HepG2 (cell line): ENCODE results near the gene FGGY. TPM values are rescaled to one million over a fixed set of nuclear protein-coding genes. Genes with fewer than 3 reads are reported as not detected.

Experiments used
- CHCHD3 ChIP-seq: sonication (generic); formaldehyde crosslinking; IDR thresholded peaks from 2 replicates; pipeline ENCODE4 v1.8.0; 2022; ENCODE audit warnings: mild to moderate bottlenecking, missing genetic modification reagents, moderate library complexity
- GTF3A ChIP-seq: sonication (generic); formaldehyde crosslinking; conservative IDR thresholded peaks from 2 replicates; pipeline ENCODE4 v1.4.0; 2020; ENCODE audit warnings: mild to moderate bottlenecking, missing genetic modification reagents
- HNRNPLL ChIP-seq: fragments of 200-400 bp; formaldehyde crosslinking; IDR thresholded peaks from 2 replicates; pipeline ENCODE4 v1.6.1; 2017; ENCODE audit warnings: mild to moderate bottlenecking, low read depth, low read length; ENCODE audit not compliant: poor library complexity, severe bottlenecking
- JDP2 ChIP-seq: sonication (generic); formaldehyde crosslinking; IDR thresholded peaks from 2 replicates; pipeline ENCODE4 v1.8.1; 2022; ENCODE audit warnings: missing genetic modification reagents, borderline replicate concordance
- KAT8 ChIP-seq: IDR thresholded peaks from 2 replicates; pipeline ENCODE4 v1.6.1; 2016; ENCODE audit warnings: missing genetic modification reagents, missing compliant biosample characterization
- MED1 ChIP-seq: sonication (generic); formaldehyde crosslinking; IDR thresholded peaks from 2 replicates; pipeline ENCODE4 v1.4.0; 2020; ENCODE audit warnings: missing genetic modification reagents
- MIER3 ChIP-seq: IDR thresholded peaks from 2 replicates; pipeline ENCODE4 v1.6.1; 2016; ENCODE audit warnings: missing compliant biosample characterization, borderline replicate concordance
- NCOR1 ChIP-seq: fragments of 200-600 bp; sonication (generic); IDR thresholded peaks from 2 replicates; pipeline ENCODE4 v1.7.0; 2017; ENCODE audit warnings: antibody characterized with exemption, low read length, borderline replicate concordance
- PITX1 ChIP-seq: sonication (generic); formaldehyde crosslinking; IDR thresholded peaks from 2 replicates; pipeline ENCODE4 v1.5.1; 2020; ENCODE audit warnings: mild to moderate bottlenecking, missing genetic modification reagents
- POGZ ChIP-seq: sonication (generic); formaldehyde crosslinking; IDR thresholded peaks from 2 replicates; pipeline ENCODE4 v1.4.0; 2020; ENCODE audit warnings: mild to moderate bottlenecking, missing genetic modification reagents
- RBFOX2 ChIP-seq: fragments of 200-400 bp; formaldehyde crosslinking; IDR thresholded peaks from 2 replicates; pipeline ENCODE4 v1.6.1; 2017; ENCODE audit warnings: low read depth, mild to moderate bottlenecking, low read length
- SKI ChIP-seq: fragments of 450-650 bp; IDR thresholded peaks from one replicate; pipeline ENCODE4 v1.6.1; 2018; ENCODE audit warnings: mild to moderate bottlenecking; ENCODE audit not compliant: partially characterized antibody
- SOX5 ChIP-seq: IDR thresholded peaks from 2 replicates; pipeline ENCODE4 v1.6.1; 2016; ENCODE audit warnings: borderline replicate concordance
- SRF ChIP-seq: IDR thresholded peaks from 2 replicates; pipeline ENCODE4 v1.6.1; 2011; ENCODE audit warnings: mild to moderate bottlenecking, low read depth, low read length, moderate library complexity
- TMF1 ChIP-seq: sonication (generic); formaldehyde crosslinking; IDR thresholded peaks from 2 replicates; pipeline ENCODE4 v1.8.1; 2022; ENCODE audit warnings: low read depth, missing genetic modification reagents
- ZBTB20 ChIP-seq: sonication (generic); formaldehyde crosslinking; IDR thresholded peaks from 2 replicates; pipeline ENCODE4 v1.8.1; 2023; ENCODE audit warnings: missing genetic modification reagents, low read depth, mild to moderate bottlenecking, borderline replicate concordance
- ZNF124 ChIP-seq: sonication (generic); formaldehyde crosslinking; IDR thresholded peaks from 2 replicates; pipeline ENCODE4 v1.4.0; 2020; ENCODE audit warnings: missing genetic modification reagents
- ZNF337 ChIP-seq: sonication (generic); formaldehyde crosslinking; IDR thresholded peaks from 2 replicates; pipeline ENCODE4 v1.5.1; 2020; ENCODE audit warnings: missing genetic modification reagents, low read depth, mild to moderate bottlenecking, borderline replicate concordance
- ZNF432 ChIP-seq: sonication (generic); formaldehyde crosslinking; IDR thresholded peaks from 2 replicates; pipeline ENCODE4 v1.5.0; 2020; ENCODE audit warnings: missing genetic modification reagents, mild to moderate bottlenecking, borderline replicate concordance
- ZNF460 ChIP-seq: sonication (generic); formaldehyde crosslinking; IDR thresholded peaks from 2 replicates; pipeline ENCODE4 v1.5.1; 2020; ENCODE audit warnings: missing genetic modification reagents, mild to moderate bottlenecking, borderline replicate concordance
- ZNF629 ChIP-seq: sonication (generic); formaldehyde crosslinking; conservative IDR thresholded peaks from 2 replicates; pipeline ENCODE4 v1.5.0; 2020; ENCODE audit warnings: missing genetic modification reagents
- ZNF703 ChIP-seq: sonication (generic); formaldehyde crosslinking; IDR thresholded peaks from 2 replicates; pipeline ENCODE4 v1.5.1; 2020; ENCODE audit warnings: missing genetic modification reagents, mild to moderate bottlenecking, moderate library complexity, borderline replicate concordance
- ZNF713 ChIP-seq: sonication (generic); formaldehyde crosslinking; IDR thresholded peaks from 2 replicates; pipeline ENCODE4 v1.4.0; 2020; ENCODE audit warnings: mild to moderate bottlenecking, missing genetic modification reagents
- ZSCAN20 ChIP-seq: sonication (generic); formaldehyde crosslinking; IDR thresholded peaks from 2 replicates; pipeline ENCODE4 v1.4.0; 2020; ENCODE audit warnings: missing genetic modification reagents, mild to moderate bottlenecking, borderline replicate concordance
- polyA plus RNA-seq, 8 experiments: library from polyadenylated mRNA; depleted of rRNA in 3 of 8; stranded (reverse) in 7 of 8; unstranded in 1 of 8; fragments of >200 nt; fragmentation: Illumina TruSeq in 4 of 8; extraction: Trizol in 4 of 8; gene quantifications; 2 replicates each; pipeline versions ENCODE4 v1.2.1 to v1.2.3, GENCODE V29; 2011 to 2016; ENCODE audit warnings: low read depth in 4 of 8, missing spikeins in 1 of 8, mixed read lengths in 1 of 8; ENCODE audit not compliant: insufficient read depth in 1 of 8
- total RNA-seq, 5 experiments: library from RNA; depleted of rRNA; stranded (reverse); fragments of >200 nt; fragmentation: Illumina TruSeq; extraction: Trizol; gene quantifications; 2 replicates each; pipeline ENCODE4 v1.2.3, GENCODE V29; 2016; ENCODE audit warnings: low read depth in 1 of 5
- TF ChIP-seq, protein P1 (sequence below): sonication (generic); formaldehyde crosslinking; IDR thresholded peaks from 2 replicates; pipeline ENCODE4 v1.8.0; 2022; ENCODE audit warnings: mild to moderate bottlenecking, missing genetic modification reagents; ENCODE audit not compliant: insufficient replicate concordance
- TF ChIP-seq, protein P2 (sequence below): IDR thresholded peaks from 2 replicates; pipeline ENCODE4 v1.6.1; 2016; ENCODE audit warnings: missing genetic modification reagents, missing compliant biosample characterization
- TF ChIP-seq, protein P3 (sequence below): sonication (generic); formaldehyde crosslinking; IDR thresholded peaks from 2 replicates; pipeline ENCODE4 v1.5.0; 2020; ENCODE audit warnings: missing genetic modification reagents
- TF ChIP-seq, protein P4 (sequence below): sonication (generic); formaldehyde crosslinking; conservative IDR thresholded peaks from 2 replicates; pipeline ENCODE4 v1.4.0; 2020; ENCODE audit warnings: missing genetic modification reagents

FGGY gene
- total and polyA plus RNA-seq, 2 of the 13 experiments (the other 11 are each of a cell fraction or from before 2014, with no cell fraction given) = 15.7 to 27.5 TPM

DNA sequence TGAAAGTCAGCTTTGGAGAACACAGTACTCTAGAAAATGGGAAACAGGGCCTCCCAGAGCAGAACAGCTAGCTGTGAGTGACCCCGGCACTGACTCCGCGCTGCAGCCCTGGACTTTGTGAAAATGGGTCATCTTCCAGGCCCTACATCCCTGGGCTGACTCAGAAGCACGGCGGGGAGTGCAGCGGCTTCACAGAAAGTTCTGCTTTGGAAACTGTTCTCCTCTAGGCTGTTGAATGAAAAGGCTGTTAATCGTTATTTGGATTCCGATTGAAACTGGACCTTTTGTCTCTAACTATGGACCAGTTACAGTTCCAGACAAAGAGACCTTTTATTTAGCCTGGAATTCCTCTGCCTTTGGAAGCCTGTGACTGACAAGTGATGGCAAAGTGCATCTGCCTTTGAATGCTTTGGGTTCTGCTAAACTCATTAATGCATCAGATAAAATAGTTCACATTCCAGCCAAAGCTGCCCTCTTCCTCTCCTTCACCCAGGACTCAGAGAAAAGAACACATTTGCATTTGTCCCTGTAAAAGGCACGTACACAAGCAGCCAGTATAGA lies 372.9 kb downstream of the FGGY start (continued):
- TF ChIP-seq ZNF703 (CRISPR knock-in tag) (no peak), MIER3 (CRISPR knock-in tag) (0 out of 2 replicates have a peak, but pooled peaks have one; percentile 33), ZNF460 (CRISPR knock-in tag) (no peak), GTF3A (CRISPR knock-in tag) (no peak), MED1 (CRISPR knock-in tag) (peak; percentile 56), HNRNPLL (no peak), SRF (no peak), RBFOX2 (no peak), NCOR1 (0 out of 2 replicates have a peak, but pooled peaks have one; percentile 6), SKI (no peak), ZNF713 (CRISPR knock-in tag) (no peak), ZNF124 (CRISPR knock-in tag) (peak; percentile 75; the same call in 1 of the 2 replicates), KAT8 (CRISPR knock-in tag) (peak; percentile 41; the same call in 1 of the 2 replicates), SOX5 (CRISPR knock-in tag) (peak; percentile 84), TMF1 (CRISPR knock-in tag) (no peak), ZNF629 (CRISPR knock-in tag) (0 out of 2 replicates have a peak, but pooled peaks have one; percentile 42), ZBTB20 (CRISPR knock-in tag) (peak; percentile 27; the same call in 1 of the 2 replicates), PITX1 (CRISPR knock-in tag) (peak; percentile 24; the same call in 1 of the 2 replicates), ZNF432 (CRISPR knock-in tag) (no peak), JDP2 (CRISPR knock-in tag) (no peak), ZSCAN20 (CRISPR knock-in tag) (no peak), ZNF337 (CRISPR knock-in tag) (no peak), CHCHD3 (CRISPR knock-in tag) (no peak), POGZ (CRISPR knock-in tag) (peak; percentile 77; the same call in 1 of the 2 replicates)
- TF ChIP-seq, protein P1, sequence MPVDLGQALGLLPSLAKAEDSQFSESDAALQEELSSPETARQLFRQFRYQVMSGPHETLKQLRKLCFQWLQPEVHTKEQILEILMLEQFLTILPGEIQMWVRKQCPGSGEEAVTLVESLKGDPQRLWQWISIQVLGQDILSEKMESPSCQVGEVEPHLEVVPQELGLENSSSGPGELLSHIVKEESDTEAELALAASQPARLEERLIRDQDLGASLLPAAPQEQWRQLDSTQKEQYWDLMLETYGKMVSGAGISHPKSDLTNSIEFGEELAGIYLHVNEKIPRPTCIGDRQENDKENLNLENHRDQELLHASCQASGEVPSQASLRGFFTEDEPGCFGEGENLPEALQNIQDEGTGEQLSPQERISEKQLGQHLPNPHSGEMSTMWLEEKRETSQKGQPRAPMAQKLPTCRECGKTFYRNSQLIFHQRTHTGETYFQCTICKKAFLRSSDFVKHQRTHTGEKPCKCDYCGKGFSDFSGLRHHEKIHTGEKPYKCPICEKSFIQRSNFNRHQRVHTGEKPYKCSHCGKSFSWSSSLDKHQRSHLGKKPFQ (CRISPR knock-in tag) = no peak
- TF ChIP-seq, protein P2, sequence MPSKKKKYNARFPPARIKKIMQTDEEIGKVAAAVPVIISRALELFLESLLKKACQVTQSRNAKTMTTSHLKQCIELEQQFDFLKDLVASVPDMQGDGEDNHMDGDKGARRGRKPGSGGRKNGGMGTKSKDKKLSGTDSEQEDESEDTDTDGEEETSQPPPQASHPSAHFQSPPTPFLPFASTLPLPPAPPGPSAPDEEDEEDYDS (CRISPR knock-in tag) = 0 out of 2 replicates have a peak, but pooled peaks have one; percentile 28
- TF ChIP-seq, protein P3, sequence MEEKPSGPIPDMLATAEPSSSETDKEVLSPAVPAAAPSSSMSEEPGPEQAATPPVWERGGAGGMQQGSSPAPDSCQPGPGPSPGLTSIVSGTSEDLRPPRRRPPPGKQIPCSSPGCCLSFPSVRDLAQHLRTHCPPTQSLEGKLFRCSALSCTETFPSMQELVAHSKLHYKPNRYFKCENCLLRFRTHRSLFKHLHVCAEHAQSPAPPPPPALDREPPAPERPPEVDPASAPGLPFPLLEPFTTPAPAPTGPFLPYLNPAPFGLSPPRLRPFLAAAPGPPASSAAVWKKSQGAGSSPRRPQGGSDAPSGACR (CRISPR knock-in tag) = no peak
- TF ChIP-seq, protein P4, sequence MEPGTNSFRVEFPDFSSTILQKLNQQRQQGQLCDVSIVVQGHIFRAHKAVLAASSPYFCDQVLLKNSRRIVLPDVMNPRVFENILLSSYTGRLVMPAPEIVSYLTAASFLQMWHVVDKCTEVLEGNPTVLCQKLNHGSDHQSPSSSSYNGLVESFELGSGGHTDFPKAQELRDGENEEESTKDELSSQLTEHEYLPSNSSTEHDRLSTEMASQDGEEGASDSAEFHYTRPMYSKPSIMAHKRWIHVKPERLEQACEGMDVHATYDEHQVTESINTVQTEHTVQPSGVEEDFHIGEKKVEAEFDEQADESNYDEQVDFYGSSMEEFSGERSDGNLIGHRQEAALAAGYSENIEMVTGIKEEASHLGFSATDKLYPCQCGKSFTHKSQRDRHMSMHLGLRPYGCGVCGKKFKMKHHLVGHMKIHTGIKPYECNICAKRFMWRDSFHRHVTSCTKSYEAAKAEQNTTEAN (CRISPR knock-in tag) = 0 out of 2 replicates have a peak, but pooled peaks have one; percentile 18
